Activated CD8-positive, alpha-beta memory T cell treated with anti-CD3 and anti-CD28 coated beads for 4 hours (primary cell): ENCODE data around the gene CREG2.
"Not testable (repeated sequence)": the region's sequence is repeated elsewhere in the genome, so short reads cannot be mapped to it uniquely, and the experiment has no call there.

Experiments used
- DNase-seq, 2 donors: peaks; one replicate each; pipeline ENCODE4 v3.0.0-alpha.2; 2020; ENCODE audit warnings: low read depth in 2 of 2

CREG2 gene

DNA sequence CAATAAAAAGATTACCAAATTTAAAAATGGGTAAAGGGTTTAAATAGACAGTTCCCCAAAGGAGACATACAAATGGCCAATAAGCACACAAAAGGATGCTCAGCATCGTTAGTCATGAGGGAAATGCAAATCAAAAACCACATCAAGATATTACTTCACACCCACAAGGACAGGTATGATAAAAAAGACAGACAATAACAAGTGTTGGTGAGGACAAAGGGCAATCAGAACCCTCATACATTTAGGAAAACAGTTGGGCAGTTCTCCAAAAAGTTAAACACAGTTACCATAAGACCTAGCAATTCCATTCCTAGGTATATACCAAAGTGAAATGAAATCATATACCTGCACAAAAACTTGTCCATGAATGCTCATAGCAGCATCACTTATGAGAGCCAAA, 14.5 kb downstream of the CREG2 start:
- no peak for DNase-seq

DNA sequence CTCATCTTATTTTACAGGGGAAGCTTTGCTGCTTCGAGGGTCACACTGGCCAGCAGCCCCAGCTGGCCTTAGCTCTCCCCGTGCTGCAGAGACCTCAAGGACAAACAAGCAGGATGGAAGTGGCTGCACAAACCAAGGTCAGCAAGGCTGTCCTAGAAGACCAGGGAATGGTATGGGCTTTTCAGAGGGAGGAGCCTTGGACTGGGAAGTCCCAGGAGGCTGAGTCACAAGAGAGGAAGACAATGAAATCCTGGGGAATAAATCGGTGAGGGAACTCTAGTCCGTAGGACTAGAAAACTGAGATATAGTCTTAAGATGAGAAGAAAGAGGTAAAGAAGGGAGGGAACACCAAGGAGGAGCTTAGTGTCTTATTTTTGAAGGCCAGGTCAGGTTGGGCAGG, 15.7 kb downstream of the CREG2 start:
- DNase-seq: no peak

GRCh38 chr2:101369100-101369499, 18.2 kb downstream of the CREG2 start:
- DNase-seq: no peak

DNA sequence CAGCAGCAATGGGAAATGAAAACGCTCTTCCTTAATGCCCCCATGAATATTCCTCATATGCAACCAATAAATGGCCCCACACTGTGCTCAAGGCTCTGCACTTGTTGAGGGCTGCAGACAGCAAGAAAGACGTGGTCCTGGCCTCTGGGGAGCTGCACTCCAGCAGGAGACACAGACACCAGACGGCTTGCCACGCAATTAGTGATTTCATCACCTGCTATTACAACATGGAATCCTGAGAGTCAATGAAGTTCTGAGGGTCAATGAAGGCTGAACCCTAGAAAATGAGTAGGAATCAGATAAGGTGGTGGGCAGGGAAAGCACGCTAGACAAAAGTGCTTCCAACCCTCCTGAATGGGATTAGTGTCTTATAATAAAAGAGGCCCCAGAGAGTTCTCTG, 18.9 kb downstream of the CREG2 start:
- DNase-seq: no peak

DNA sequence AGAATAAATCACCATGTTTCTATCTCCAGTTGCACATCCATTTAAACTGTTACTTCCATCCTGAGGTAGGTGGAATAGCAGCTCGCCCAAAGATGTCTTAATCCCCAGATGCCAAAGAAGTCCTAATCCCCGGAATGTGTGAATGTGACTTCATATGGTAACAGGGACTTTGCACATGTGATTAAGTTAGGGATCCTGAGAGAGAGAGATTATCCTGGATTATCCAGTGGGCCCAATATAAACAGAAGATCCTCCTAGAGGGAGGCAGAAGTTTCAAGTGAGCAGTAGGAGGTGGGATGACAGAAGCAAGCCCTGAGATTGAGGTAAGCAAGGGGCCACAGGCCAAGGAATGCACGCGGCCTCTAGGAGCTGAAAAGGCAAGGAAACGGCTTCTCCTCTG, 19.8 kb downstream of the CREG2 start:
- DNase-seq: no peak

DNA sequence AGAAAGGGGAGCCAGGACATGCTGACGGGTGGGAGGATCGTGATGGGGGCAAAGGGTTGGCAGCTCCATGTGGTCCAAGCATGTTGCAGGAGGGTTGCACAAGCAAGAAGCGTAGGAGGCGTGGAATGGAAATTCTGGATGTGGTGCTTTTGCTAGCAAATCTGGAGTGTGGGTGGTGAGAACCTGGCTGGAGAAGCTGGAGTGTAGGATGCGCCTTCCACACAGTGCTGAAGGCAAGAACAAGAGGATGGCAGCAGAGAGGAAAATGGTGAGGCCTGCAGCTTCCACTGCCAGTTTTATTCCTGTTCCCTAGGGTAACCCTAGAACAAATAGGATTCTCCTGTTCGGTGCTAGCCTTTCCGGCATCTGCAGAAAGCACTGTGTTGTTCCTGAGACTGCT, 22.4 kb downstream of the CREG2 start:
- no peak for DNase-seq

- DNase-seq: no peak
These were observed 24.5 kb downstream of the CREG2 start for GRCh38 chr2:101362777-101363176.

GRCh38 chr2:101362316-101362715, 25.0 kb downstream of the CREG2 start:
- no peak for DNase-seq

GRCh38 chr2:101361522-101361921, 25.8 kb downstream of the CREG2 start:
- no peak for DNase-seq

- no peak for DNase-seq
These were observed 26.2 kb downstream of the CREG2 start for GRCh38 chr2:101361121-101361520.

DNA sequence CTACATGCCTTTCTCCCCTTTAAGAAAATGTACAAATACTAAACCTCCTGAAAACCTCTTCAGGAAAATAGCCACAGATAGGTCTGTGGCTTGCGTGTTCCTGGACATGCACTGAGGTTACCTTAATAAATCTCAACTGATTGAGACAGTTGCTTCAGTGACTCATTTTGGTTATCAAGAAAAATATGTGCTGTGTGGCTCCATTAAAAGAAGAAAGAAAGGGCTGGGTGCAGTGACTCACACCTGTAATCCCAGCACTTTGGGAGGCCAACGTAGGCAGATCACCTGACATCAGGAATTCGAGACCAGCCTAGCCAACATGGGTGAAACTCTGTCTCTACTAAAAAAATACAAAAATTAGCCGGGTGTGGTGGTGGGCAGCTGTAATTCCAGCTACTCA, 27.1 kb downstream of the CREG2 start:
- no peak for DNase-seq

GRCh38 chr2:101359410-101359954, 27.8 kb downstream of the CREG2 start:
- no peak for DNase-seq

- no peak for DNase-seq
These were observed 29.9 kb downstream of the CREG2 start for GRCh38 chr2:101357376-101357775.

DNA sequence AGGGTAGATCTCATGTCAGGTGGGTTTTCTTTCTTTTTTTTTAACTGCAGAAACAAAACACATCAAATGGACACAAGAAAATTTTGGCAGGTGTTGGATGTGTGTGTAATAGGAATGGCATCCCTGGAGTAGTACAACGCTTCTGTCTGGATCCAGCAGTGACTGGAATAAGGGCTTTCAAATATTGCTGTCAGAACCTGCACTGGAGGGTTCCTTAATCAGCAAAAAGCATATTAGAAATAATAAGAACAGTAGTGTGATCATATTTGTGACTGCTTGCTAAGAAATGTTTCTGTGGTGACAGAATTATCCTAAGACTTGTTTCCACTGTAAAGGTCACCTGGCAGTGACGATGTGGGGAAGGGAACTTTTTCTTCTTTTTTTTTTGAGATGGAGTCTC, 30.8 kb downstream of the CREG2 start:
- DNase-seq: no peak

DNA sequence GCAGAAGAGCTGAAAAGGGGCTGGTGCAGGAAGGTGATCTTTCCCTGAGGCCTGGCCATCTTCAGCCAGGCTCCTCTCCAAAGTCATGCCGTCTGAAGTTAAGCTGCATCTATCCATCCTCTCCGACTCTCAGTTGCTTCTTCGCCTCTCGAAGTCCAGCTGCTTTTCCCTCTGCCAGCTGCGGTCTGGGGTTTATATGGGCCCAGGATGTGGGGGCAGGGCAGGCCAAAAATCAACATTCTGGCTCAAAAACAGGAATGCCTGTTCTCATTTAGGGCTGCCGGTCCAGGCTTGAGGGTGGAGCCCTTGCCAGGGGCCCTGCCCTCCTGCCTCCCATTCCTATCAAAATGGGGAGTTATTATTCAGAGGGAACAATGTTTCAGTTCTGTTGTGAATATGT, 31.2 kb downstream of the CREG2 start:
- DNase-seq: no peak

DNA sequence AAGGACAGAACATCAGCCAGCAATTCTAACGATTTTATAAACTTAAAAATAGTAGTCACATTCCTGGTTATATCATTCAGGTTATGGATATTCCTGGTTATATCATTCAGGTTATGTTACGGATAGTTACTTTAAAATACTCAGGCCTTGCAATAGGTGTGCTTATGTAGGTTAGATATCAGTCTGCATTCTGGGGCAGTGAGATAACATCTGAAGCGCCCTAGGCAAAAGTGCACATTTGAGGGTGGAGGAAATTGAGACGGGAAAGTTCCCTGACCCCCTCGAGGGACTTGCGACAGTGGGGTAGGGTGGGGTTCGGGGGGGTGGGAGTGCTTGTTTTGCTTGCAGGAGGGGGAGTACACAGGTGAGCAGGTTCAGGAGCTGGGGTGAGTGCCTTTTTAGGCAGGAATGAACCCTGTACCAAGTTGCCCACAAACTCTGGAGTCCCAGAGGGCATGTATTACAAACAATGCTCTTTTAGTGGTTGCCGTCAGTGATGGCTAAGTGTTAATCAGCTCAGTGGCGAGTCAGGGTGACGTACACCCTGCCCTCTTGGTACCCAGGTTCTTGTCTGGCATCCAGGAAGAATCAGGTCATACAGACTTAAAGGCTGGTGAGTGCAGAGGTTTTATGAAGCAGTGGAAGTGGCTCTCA, 31.8 kb downstream of the CREG2 start:
- no peak for DNase-seq

DNA sequence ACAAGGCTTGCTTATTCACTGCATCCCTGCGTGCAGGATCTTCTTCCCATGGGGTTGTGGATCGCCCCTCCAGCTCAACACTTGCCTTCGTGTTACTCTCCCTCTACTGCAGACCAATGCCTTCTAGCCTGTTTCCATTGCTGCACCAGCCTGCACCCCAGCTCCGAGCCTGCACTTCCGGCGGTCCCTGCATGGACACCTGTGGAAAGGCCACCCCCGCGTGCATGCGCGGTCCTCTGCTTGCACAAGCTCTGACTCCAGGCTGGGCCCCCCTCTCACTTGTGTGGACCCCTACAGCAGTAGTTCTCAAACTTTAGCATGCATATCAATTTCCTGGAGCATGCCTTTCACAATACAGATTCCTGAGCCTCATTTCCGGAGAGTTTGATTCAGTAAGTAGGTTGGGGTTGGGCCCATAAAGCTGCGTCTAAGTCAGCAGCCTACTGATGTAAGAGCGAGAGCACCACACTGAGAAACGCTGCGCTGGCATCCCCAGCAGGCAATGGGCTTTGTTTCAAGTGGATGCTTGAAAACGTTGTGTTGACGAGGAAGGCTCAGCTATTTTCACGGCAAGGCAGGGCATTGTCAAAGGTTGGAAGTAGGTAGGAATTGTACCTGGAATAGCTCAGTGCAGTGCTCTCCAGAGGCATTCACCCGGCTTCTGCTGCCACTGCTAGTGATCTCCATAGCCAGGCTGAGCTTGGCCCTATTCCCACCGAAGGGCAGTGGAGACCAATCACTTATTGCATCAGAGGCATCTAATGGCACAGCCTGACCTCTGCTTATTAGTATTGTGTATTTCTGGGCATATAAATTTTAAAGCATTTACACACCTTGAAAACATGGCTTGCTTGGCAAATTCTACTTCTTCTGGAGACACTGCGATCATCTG, 32.6 kb downstream of the CREG2 start:
- DNase-seq: no peak

GRCh38 chr2:101352631-101353030, 34.7 kb downstream of the CREG2 start:
- not testable (repeated sequence) for DNase-seq

- DNase-seq: no peak
These were observed 36.1 kb downstream of the CREG2 start for GRCh38 chr2:101351207-101351606.

- no peak for DNase-seq
These were observed 37.2 kb downstream of the CREG2 start for GRCh38 chr2:101349893-101350662.

DNA sequence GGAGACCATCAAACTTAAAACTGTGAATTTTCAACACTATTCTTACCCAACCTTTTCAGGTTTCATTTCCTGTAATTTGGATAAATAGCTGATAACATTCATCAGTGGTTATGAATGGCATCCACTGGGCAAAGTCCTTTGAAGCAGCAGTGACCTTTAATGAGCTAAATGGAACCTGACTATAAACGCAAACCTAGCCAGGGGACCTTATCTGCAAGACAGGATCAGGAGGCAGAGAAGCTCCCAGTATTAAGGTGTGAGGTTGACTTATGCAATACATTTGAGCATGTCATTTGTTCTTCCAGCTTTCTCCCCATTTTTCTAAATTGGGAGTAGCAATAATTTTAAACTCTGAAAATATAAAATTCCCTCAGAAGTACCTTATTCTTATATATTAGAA, 38.4 kb downstream of the CREG2 start:
- no peak for DNase-seq

DNA sequence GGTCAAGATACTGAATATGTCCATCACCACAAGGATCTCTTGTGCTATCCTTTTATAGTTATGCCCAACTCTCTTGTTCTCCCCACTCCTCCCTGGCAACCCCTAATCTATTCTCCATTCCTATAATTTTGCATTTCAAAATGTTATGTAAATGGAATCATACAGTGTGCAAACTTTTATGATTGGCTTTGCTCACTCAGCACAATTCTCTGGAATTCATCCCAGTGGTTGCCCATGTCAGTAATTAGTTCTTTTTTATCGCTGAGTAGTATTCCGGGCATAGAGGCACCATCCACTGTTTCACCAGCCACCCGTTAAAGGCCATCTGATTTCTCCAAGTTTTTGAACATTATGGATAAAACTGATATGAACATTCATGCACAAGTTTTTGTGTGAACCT, 40.4 kb downstream of the CREG2 start:
- DNase-seq: no peak
